ENCODE data around the gene KIRREL3.

Gene KIRREL3

GRCh38 chr11:126598344-126599216, 402.0 kb downstream of the KIRREL3 start:
- no peaks in the 10 kb centered on the region for H3K9me2 ChIP-seq (replicated peaks; ENCODE audit: insufficient read depth, low read length)
- no peaks in the 10 kb centered on the region for H4K20me1 ChIP-seq (ENCODE audit: low read depth, low read length)
- H3K4me3 ChIP-seq (ENCODE audit: insufficient read depth, low read length, poor library complexity, severe bottlenecking) = no peak overlapping the region
- no peaks in the 10 kb centered on the region for H3K9me3 ChIP-seq (ENCODE audit: insufficient read depth, low read length)
- no peak overlapping the region for H2AFZ ChIP-seq (ENCODE audit: low read depth, low read length, severe bottlenecking)
- H3K27ac ChIP-seq (ENCODE audit: low read depth, low read length) = no peak overlapping the region
- H3K79me2 ChIP-seq (ENCODE audit: insufficient read depth, low read length) = no peaks in the 10 kb centered on the region
- H3K4me2 ChIP-seq (ENCODE audit: low read depth, low read length, poor library complexity, severe bottlenecking) = no peak overlapping the region
- H3K27me3 ChIP-seq (ENCODE audit: low read length) = no peaks in the 10 kb centered on the region
- H3K9ac ChIP-seq (ENCODE audit: low read length) = no peak overlapping the region
- TF ChIP-seq CTCF (IDR thresholded peaks at IDR 0.05; ENCODE audit: insufficient read depth, low read length, poor library complexity, severe bottlenecking) (no peak), EZH2phosphoT487 (conservative IDR thresholded peaks at IDR 0.05; ENCODE audit: low read length) (no peak)
- no peaks in the 10 kb centered on the region for H3K36me3 ChIP-seq (ENCODE audit: low read length)
- H3F3A ChIP-seq (ENCODE audit: insufficient read depth) = no peaks in the 10 kb centered on the region

- Histone ChIP-seq H4K20me1 (ENCODE audit: low read depth, low read length) (no peaks in the 10 kb centered on the region), H3K79me2 (ENCODE audit: insufficient read depth, low read length) (no peaks in the 10 kb centered on the region), H3K27me3 (ENCODE audit: low read length) (no peaks in the 10 kb centered on the region), H3K4me3 (ENCODE audit: insufficient read depth, low read length, poor library complexity, severe bottlenecking) (no peak overlapping the region), H3K9me2 (replicated peaks; ENCODE audit: insufficient read depth, low read length) (no peaks in the 10 kb centered on the region), H3K36me3 (ENCODE audit: low read length) (no peaks in the 10 kb centered on the region), H3F3A (ENCODE audit: insufficient read depth) (no peaks in the 10 kb centered on the region), H3K9ac (ENCODE audit: low read length) (no peak overlapping the region), H3K4me2 (ENCODE audit: low read depth, low read length, poor library complexity, severe bottlenecking) (no peak overlapping the region), H3K9me3 (ENCODE audit: insufficient read depth, low read length) (no peaks in the 10 kb centered on the region), H3K27ac (ENCODE audit: low read depth, low read length) (no peak overlapping the region), H2AFZ (ENCODE audit: low read depth, low read length, severe bottlenecking) (no peak overlapping the region)
- no peak for TF ChIP-seq CTCF (IDR thresholded peaks at IDR 0.05; ENCODE audit: insufficient read depth, low read length, poor library complexity, severe bottlenecking)
- TF ChIP-seq EZH2phosphoT487 (conservative IDR thresholded peaks at IDR 0.05; ENCODE audit: low read length) = no peak
These were observed 403.5 kb downstream of the KIRREL3 start for GRCh38 chr11:126597041-126597440.

- Histone ChIP-seq H3K4me2 (ENCODE audit: low read depth, low read length, poor library complexity, severe bottlenecking) (no peak overlapping the region), H3K9me3 (ENCODE audit: insufficient read depth, low read length) (no peaks in the 10 kb centered on the region), H3K36me3 (ENCODE audit: low read length) (no peaks in the 10 kb centered on the region), H4K20me1 (ENCODE audit: low read depth, low read length) (no peaks in the 10 kb centered on the region), H3K27me3 (ENCODE audit: low read length) (no peaks in the 10 kb centered on the region), H3K9ac (ENCODE audit: low read length) (no peak overlapping the region), H3K9me2 (replicated peaks; ENCODE audit: insufficient read depth, low read length) (no peaks in the 10 kb centered on the region), H3K79me2 (ENCODE audit: insufficient read depth, low read length) (no peaks in the 10 kb centered on the region), H2AFZ (ENCODE audit: low read depth, low read length, severe bottlenecking) (no peak overlapping the region), H3F3A (ENCODE audit: insufficient read depth) (no peaks in the 10 kb centered on the region), H3K4me3 (ENCODE audit: insufficient read depth, low read length, poor library complexity, severe bottlenecking) (no peak overlapping the region), H3K27ac (ENCODE audit: low read depth, low read length) (no peak overlapping the region)
- TF ChIP-seq EZH2phosphoT487 (conservative IDR thresholded peaks at IDR 0.05; ENCODE audit: low read length) (no peak), CTCF (IDR thresholded peaks at IDR 0.05; ENCODE audit: insufficient read depth, low read length, poor library complexity, severe bottlenecking) (no peak)
These were observed 404.1 kb downstream of the KIRREL3 start for GRCh38 chr11:126596474-126596873.

Data from SU-DHL-6 (cell line).